Measurements from ENCODE around the gene ZC2HC1B. TPM values are rescaled to one million over a fixed set of nuclear protein-coding genes. Genes with fewer than 3 reads are reported as not detected.
A peak's percentile ranks its signal among the peaks of the same experiment; 100 is the strongest.

Gene ZC2HC1B
- total and polyA plus RNA-seq, 9 of the 15 experiments (the other 6 are each of a cell fraction or from before 2014, with no cell fraction given) = not detected

DNA sequence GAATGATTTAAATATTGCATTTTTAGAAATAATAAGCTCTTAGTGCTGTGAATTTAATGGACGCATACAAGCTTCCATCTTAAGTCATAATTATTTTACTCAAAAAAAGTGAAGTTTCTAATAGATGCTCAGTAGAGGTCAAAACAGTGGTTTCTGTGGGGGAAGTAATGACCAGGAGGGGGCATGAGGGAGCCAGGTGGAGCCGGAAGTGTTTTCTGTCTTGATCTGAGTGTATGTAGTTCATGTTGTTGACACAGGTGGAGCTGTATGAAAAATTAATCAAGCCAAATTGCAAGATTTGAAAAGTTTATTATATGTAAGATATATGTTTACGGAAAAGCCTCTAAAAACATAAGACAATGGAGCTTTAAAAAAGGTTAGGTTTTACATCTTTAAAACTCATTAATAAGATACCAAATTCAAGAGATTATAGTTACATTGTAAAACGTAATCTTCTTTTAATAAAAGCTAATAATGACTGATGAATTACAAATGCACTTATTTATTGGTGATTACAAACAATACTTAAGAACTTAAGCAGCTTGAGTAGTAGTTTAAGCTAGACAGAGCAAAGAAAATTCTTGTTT is 75.8 kb downstream of the ZC2HC1B start:
- Histone ChIP-seq H3K27ac (ENCODE audit: extremely low read depth, low read depth, low read length) (no peak overlapping the region), H3K9me3 (replicated peaks; ENCODE audit: control insufficient read depth, insufficient read depth, low read depth, low read length) (no peaks in the 10 kb centered on the region), H3K36me3 (ENCODE audit: control insufficient read depth, insufficient read depth, low read length) (no peaks in the 10 kb centered on the region), H3K27me3 (ENCODE audit: control insufficient read depth in 2 of 2, insufficient read depth in 2 of 2, low read length in 2 of 2) (peaks cover 0 to under 1% of the 10 kb centered on the region in 2 experiments; a peak in 1 of 5 replicates), H3K4me3 (no peak overlapping the region), H2AFZ (ENCODE audit: low read depth, low read length) (no peak overlapping the region), H3K79me2 (ENCODE audit: control insufficient read depth, insufficient read depth, low read length) (no peaks in the 10 kb centered on the region), H3K4me1 (replicated peaks in 1 of 2; ENCODE audit: control insufficient read depth in 2 of 2, insufficient read depth in 2 of 2, low read length in 2 of 2) (peaks cover 0 to 3% of the 10 kb centered on the region in 2 experiments; a peak in 1 of 5 replicates), H3K4me2 (ENCODE audit: insufficient read depth, low read length) (no peak overlapping the region), H3K9me1 (ENCODE audit: control insufficient read depth, insufficient read depth, low read length) (no peaks in the 10 kb centered on the region), H4K20me1 (replicated peaks; ENCODE audit: control insufficient read depth, insufficient read depth, low read length) (no peaks in the 10 kb centered on the region), H3K9ac (ENCODE audit: insufficient read depth in 1 of 2, low read depth in 2 of 2, low read length in 2 of 2) (no peak overlapping the region)
- peak; percentile 81 to 90 (median 86) for DNase-seq (ENCODE audit: extremely low read depth in 1 of 4, low spot score in 3 of 4)
- CTCF ChIA-PET (ENCODE audit: low intra/inter-chr PET ratio) = interaction anchor here (1.3 to 5.2 kb wide), 5 partner anchors 73 to 428 kb away, joined by 5 to 31 read pairs (median 7); no protein-coding TSS in a partner anchor
- no TSS peak for BruUV-seq (replicated peaks)
- in situ Hi-C loops (cut with MboI) = loop anchor here (5.0 kb wide), 2 partner anchors 72 to 363 kb away; no protein-coding TSS in a partner anchor
- 19% methylated on average over 4 of the region's 4 CpGs for WGBS (ENCODE audit: insufficient coverage, low coverage, missing lambda C conversion rate)
- FAIRE-seq = peak; percentile 89
- ATAC-seq = peak; percentile 95
- POLR2A ChIA-PET = interaction anchor here (1.1 kb wide), 1 partner anchor 365 kb away, joined by 3 read pairs; no protein-coding TSS in a partner anchor
- intact Hi-C loops (cut with micrococcal nuclease) = loop anchor here (1.0 to 5.0 kb wide), 7 partner anchors 96 to 428 kb away; partner anchors contain the start of genes FUCA2 and SF3B5
- no peak for TF ChIP-seq ZNF589 (CRISPR knock-in tag; IDR thresholded peaks at IDR 0.05; ENCODE audit: low read depth)
- TF ChIP-seq XRCC5 (IDR thresholded peaks at IDR 0.05; ENCODE audit: low read depth, low read length) = no peak
- TF ChIP-seq IRF2 (CRISPR knock-in tag; IDR thresholded peaks at IDR 0.05) = no peak
- TF ChIP-seq POLR2H (tag; IDR thresholded peaks at IDR 0.05; ENCODE audit: low read depth) = 0 out of 2 replicates have a peak, but pooled peaks have one; percentile 43
- TF ChIP-seq ELF1 (tag; IDR thresholded peaks at IDR 0.05) = peak; percentile 88
- TF ChIP-seq DMBX1 (CRISPR knock-in tag; IDR thresholded peaks at IDR 0.05; ENCODE audit: borderline replicate concordance) = no peak
- peak; percentile 63 for TF ChIP-seq GABPA (tag; conservative IDR thresholded peaks at IDR 0.05; ENCODE audit: low read depth)
- peak; percentile 44 for TF ChIP-seq DACH1 (IDR thresholded peaks at IDR 0.05; ENCODE audit: partially characterized antibody)
- TF ChIP-seq ZBTB9 (CRISPR knock-in tag; IDR thresholded peaks at IDR 0.05) = no peak
- TF ChIP-seq NR2C1 (IDR thresholded peaks at IDR 0.05) = peak; percentile 37; the same call in 1 of the 2 replicates
- TF ChIP-seq NR2C1 (tag; IDR thresholded peaks at IDR 0.05) = no peak
- peak; percentile 69 to 84 for TF ChIP-seq FOXK2 (conservative IDR thresholded peaks at IDR 0.05 in 1 of 2, IDR thresholded peaks at IDR 0.05 in 1 of 2; ENCODE audit: low read depth in 2 of 2)
- TF ChIP-seq DEAF1 (CRISPR knock-in tag; IDR thresholded peaks at IDR 0.05) = peak; percentile 74
- TF ChIP-seq ETV5 (CRISPR knock-in tag; IDR thresholded peaks at IDR 0.05; ENCODE audit: low read depth) = peak; percentile 76; the same call in 1 of the 2 replicates
- no peak for TF ChIP-seq CREBBP (IDR thresholded peaks at IDR 0.05; ENCODE audit: low read depth, low read length)

All from K562 (cell line).